ENCODE results near the gene ARID4B.

The ARID4B gene

DNA sequence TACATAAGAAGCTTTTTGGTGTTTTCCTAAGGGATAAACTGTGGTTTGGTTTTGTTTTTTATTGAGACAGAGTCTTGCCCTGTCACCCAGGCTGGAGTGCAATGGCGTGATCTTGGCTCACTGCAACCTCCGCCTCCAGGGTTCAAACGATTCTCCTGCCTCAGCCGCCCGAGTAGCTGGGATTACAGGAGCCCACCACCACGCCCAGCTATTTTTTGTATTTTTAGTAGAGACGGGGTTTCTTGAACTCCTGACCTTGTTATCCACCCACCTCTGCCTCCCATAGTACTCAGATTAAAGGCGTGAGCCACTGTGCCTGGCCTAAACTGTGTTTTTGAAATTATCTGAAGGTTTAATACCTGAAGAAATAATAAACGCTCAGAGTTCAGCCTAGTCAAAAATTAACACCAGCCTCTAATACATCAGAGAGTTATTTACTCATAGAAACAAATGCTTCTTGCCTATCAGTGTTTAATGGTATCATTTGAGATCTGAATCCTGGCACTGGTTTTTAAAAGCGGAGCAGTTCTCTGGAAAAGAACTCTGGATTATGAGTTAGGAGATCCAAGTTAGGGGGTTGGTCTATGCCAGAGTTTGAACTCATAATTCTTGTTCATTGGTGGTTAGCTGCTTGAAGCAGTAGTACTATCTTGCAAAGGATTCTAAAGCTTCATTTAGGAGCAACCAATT, 28.7 kb downstream of the ARID4B start:
- TF ChIP-seq, protein P1, sequence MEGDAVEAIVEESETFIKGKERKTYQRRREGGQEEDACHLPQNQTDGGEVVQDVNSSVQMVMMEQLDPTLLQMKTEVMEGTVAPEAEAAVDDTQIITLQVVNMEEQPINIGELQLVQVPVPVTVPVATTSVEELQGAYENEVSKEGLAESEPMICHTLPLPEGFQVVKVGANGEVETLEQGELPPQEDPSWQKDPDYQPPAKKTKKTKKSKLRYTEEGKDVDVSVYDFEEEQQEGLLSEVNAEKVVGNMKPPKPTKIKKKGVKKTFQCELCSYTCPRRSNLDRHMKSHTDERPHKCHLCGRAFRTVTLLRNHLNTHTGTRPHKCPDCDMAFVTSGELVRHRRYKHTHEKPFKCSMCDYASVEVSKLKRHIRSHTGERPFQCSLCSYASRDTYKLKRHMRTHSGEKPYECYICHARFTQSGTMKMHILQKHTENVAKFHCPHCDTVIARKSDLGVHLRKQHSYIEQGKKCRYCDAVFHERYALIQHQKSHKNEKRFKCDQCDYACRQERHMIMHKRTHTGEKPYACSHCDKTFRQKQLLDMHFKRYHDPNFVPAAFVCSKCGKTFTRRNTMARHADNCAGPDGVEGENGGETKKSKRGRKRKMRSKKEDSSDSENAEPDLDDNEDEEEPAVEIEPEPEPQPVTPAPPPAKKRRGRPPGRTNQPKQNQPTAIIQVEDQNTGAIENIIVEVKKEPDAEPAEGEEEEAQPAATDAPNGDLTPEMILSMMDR (IDR thresholded peaks at IDR 0.05; ENCODE audit: low read length) = no peak
- no peak for TF ChIP-seq EZH2 (IDR thresholded peaks at IDR 0.05; ENCODE audit: borderline replicate concordance, low read length)
- no peak overlapping the region for H2AFZ ChIP-seq (ENCODE audit: low read length)
- H3K4me3 ChIP-seq (ENCODE audit: low read depth, low read length, poor library complexity, severe bottlenecking) = no peak overlapping the region
- H3K9me2 ChIP-seq (ENCODE audit: low read depth, low read length) = no peaks in the 10 kb centered on the region
- 0 out of 2 replicates have a peak, but pooled peaks cover 9% of the 10 kb centered on the region for H3K36me3 ChIP-seq (ENCODE audit: insufficient read depth, low read length)
- H3F3A ChIP-seq (ENCODE audit: insufficient read depth, low read length) = no peaks in the 10 kb centered on the region
- H3K27me3 ChIP-seq (ENCODE audit: insufficient read depth, low read length) = no peaks in the 10 kb centered on the region
- H4K20me1 ChIP-seq (ENCODE audit: insufficient read depth, low read length) = no peaks in the 10 kb centered on the region
- no peak overlapping the region for H3K9ac ChIP-seq (ENCODE audit: low read length)
- H3K4me2 ChIP-seq (ENCODE audit: low read length) = no peak overlapping the region
- peaks cover 8% of the 10 kb centered on the region for H3K9me3 ChIP-seq (ENCODE audit: low read length)
- no peaks in the 10 kb centered on the region for H3K4me1 ChIP-seq (ENCODE audit: insufficient read depth, low read length, severe bottlenecking)
- H3K27ac ChIP-seq (ENCODE audit: low read depth, low read length, poor library complexity, severe bottlenecking) = no peak overlapping the region
- peaks cover 93% of the 10 kb centered on the region for H3K79me2 ChIP-seq (ENCODE audit: insufficient read depth, low read length)

DNA sequence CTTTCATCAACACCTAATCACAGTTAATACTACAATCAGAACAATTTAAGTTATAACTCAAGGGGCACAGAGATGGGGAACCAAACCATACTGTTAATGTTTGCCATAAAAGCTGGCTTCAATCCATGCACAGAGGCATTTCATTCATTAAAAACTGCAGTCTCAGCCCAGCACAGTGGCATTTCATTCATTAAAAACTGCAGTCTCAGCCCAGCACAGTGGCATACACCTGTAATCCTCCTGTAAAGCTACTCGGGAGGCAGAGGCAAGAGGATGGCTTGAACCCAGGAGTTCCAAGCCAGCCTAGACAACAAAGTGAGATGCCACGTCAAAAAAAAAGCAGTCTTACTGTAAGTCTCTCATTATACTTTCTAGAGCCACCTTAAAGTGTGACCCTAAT, 29.2 kb downstream of the ARID4B start:
- H3F3A ChIP-seq (ENCODE audit: insufficient read depth, low read length) = no peaks in the 10 kb centered on the region
- H2AFZ ChIP-seq (ENCODE audit: low read length) = no peak overlapping the region
- H3K27me3 ChIP-seq (ENCODE audit: insufficient read depth, low read length) = no peaks in the 10 kb centered on the region
- 0 out of 2 replicates have a peak, but pooled peaks cover 9% of the 10 kb centered on the region for H3K36me3 ChIP-seq (ENCODE audit: insufficient read depth, low read length)
- no peak overlapping the region for H3K4me2 ChIP-seq (ENCODE audit: low read length)
- H3K9me2 ChIP-seq (ENCODE audit: low read depth, low read length) = no peaks in the 10 kb centered on the region
- H3K27ac ChIP-seq (ENCODE audit: low read depth, low read length, poor library complexity, severe bottlenecking) = no peak overlapping the region
- no peaks in the 10 kb centered on the region for H4K20me1 ChIP-seq (ENCODE audit: insufficient read depth, low read length)
- H3K79me2 ChIP-seq (ENCODE audit: insufficient read depth, low read length) = peaks cover 92% of the 10 kb centered on the region
- H3K9ac ChIP-seq (ENCODE audit: low read length) = no peak overlapping the region
- TF ChIP-seq, protein P1 (IDR thresholded peaks at IDR 0.05; ENCODE audit: low read length) = no peak
- TF ChIP-seq EZH2 (IDR thresholded peaks at IDR 0.05; ENCODE audit: borderline replicate concordance, low read length) = no peak
- H3K4me1 ChIP-seq (ENCODE audit: insufficient read depth, low read length, severe bottlenecking) = peaks cover 4% of the 10 kb centered on the region
- no peak overlapping the region for H3K4me3 ChIP-seq (ENCODE audit: low read depth, low read length, poor library complexity, severe bottlenecking)
- H3K9me3 ChIP-seq (ENCODE audit: low read length) = peaks cover 8% of the 10 kb centered on the region

DNA sequence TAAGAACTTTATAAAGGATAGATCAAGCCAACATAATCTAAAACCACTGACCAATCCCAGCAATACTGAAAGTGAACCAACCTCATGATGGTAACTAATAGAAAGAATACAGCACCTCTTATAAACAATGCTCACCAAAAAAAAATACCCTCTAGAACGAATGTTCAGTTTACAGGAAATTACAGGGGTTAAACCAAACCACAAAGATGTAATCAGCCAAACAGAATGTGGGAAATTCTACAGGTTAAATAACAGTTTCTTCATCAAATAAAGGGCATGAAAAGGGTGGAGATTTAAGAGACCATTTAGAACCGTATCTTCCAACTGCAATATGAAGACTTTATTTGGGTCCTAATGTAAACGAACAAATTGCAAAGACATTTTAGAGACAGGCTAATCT, 30.4 kb downstream of the ARID4B start:
- H3K27ac ChIP-seq (ENCODE audit: low read depth, low read length, poor library complexity, severe bottlenecking) = no peak overlapping the region
- H3K27me3 ChIP-seq (ENCODE audit: insufficient read depth, low read length) = no peaks in the 10 kb centered on the region
- peaks cover 16% of the 10 kb centered on the region for H3K4me1 ChIP-seq (ENCODE audit: insufficient read depth, low read length, severe bottlenecking)
- TF ChIP-seq, protein P1 (IDR thresholded peaks at IDR 0.05; ENCODE audit: low read length) = no peak
- no peak for TF ChIP-seq EZH2 (IDR thresholded peaks at IDR 0.05; ENCODE audit: borderline replicate concordance, low read length)
- H3K79me2 ChIP-seq (ENCODE audit: insufficient read depth, low read length) = peaks cover 92% of the 10 kb centered on the region
- no peak overlapping the region for H3K4me2 ChIP-seq (ENCODE audit: low read length)
- no peak overlapping the region for H3K9ac ChIP-seq (ENCODE audit: low read length)
- H3K9me3 ChIP-seq (ENCODE audit: low read length) = peaks cover 8% of the 10 kb centered on the region
- no peak overlapping the region for H2AFZ ChIP-seq (ENCODE audit: low read length)
- H3K4me3 ChIP-seq (ENCODE audit: low read depth, low read length, poor library complexity, severe bottlenecking) = no peak overlapping the region
- no peaks in the 10 kb centered on the region for H4K20me1 ChIP-seq (ENCODE audit: insufficient read depth, low read length)
- 0 out of 2 replicates have a peak, but pooled peaks cover 9% of the 10 kb centered on the region for H3K36me3 ChIP-seq (ENCODE audit: insufficient read depth, low read length)
- no peaks in the 10 kb centered on the region for H3K9me2 ChIP-seq (ENCODE audit: low read depth, low read length)
- H3F3A ChIP-seq (ENCODE audit: insufficient read depth, low read length) = no peaks in the 10 kb centered on the region
